HG03045 (cell line): ENCODE data around the gene HEXD.

Experiments
- ATAC-seq: cut with Tn5 transposase; IDR thresholded peaks from one replicate; pipeline ENCODE4 v1.9.1; 2021; ENCODE audit warnings: mild to moderate bottlenecking, moderate library complexity; ENCODE audit not compliant: unreplicated experiment

Gene HEXD

GRCh38 chr17:82486231-82487094 lies 68.3 kb downstream of the HEXD start:
- ATAC-seq = no peak

- no peak for ATAC-seq
Observed at GRCh38 chr17:82487910-82488309, 69.8 kb downstream of the HEXD start.

- no peak for ATAC-seq
Observed at GRCh38 chr17:82489117-82489516, 71.0 kb downstream of the HEXD start.

- no peak for ATAC-seq
Observed at GRCh38 chr17:82489851-82490511, 71.8 kb downstream of the HEXD start.

- ATAC-seq = no peak
Observed at GRCh38 chr17:82490512-82491195, 72.5 kb downstream of the HEXD start.

GRCh38 chr17:82491196-82491530 lies 73.0 kb downstream of the HEXD start:
- ATAC-seq = no peak

- no peak for ATAC-seq
Observed at GRCh38 chr17:82491533-82491932, 73.4 kb downstream of the HEXD start.
